Endothelial cell of umbilical vein (primary cell): ENCODE results near the gene LZTS3. TPM values are rescaled to one million over a fixed set of nuclear protein-coding genes. Genes with fewer than 3 reads are reported as not detected.

Experiments used
- BruUV-seq: library from RNA; stranded (reverse); fragments of 400-500 nt; replicated peaks from 2 replicates; lab custom pipeline; 2021; lab: Mats Ljungman, UMichigan
- CTCF ChIA-PET: fragments of 300-600, 350-600 bp; sonication (Branson Sonifier 250); formaldehyde crosslinking; loops from one replicate; lab custom pipeline; 2021; ENCODE audit warnings: antibody characterized with exemption, inconsistent platforms; lab: Charles Lee
- POLR2A ChIA-PET: fragments of 300-600, 350-600 bp; sonication (Branson Sonifier 250); formaldehyde crosslinking; loops from one replicate; lab custom pipeline; 2021; ENCODE audit warnings: antibody characterized with exemption, inconsistent platforms; lab: Charles Lee
- DNase-seq: peaks from one replicate; pipeline ENCODE4 v3.0.0-alpha.2; 2011; ENCODE audit warnings: low read depth, low spot score
- FAIRE-seq: peaks from 2 replicates; lab custom pipeline; 2011; peaks lifted over from hg19 to GRCh38; lab: Jason Lieb, UNC
- H2AFZ ChIP-seq: 2 replicates; pipeline ENCODE4 v1.6.0; 2012; ENCODE audit warnings: low read depth, low read length, control low read depth, inconsistent platforms
- H3K27ac ChIP-seq: 2 replicates; pipeline ENCODE4 v1.5.1; 2011; ENCODE audit warnings: low read depth, mild to moderate bottlenecking, control low read depth, low read length, moderate library complexity; ENCODE audit not compliant: insufficient read depth
- H3K27me3 ChIP-seq, 2 experiments: 2 replicates each; pipeline versions ENCODE4 v1.6.0 to v1.6.1; 2011; ENCODE audit warnings: low read length in 2 of 2, mixed read lengths in 1 of 2; ENCODE audit not compliant: control insufficient read depth in 2 of 2, insufficient read depth in 2 of 2
- H3K36me3 ChIP-seq, 2 experiments: 2 replicates in 1 of 2; 3 replicates in 1 of 2; pipeline ENCODE4 v1.5.1; 2011; ENCODE audit warnings: low read length in 2 of 2, mild to moderate bottlenecking in 1 of 2, moderate library complexity in 1 of 2; ENCODE audit not compliant: control insufficient read depth in 2 of 2, insufficient read depth in 2 of 2; ENCODE audit errors: extremely low read depth in 1 of 2
- H3K4me1 ChIP-seq: 3 replicates; pipeline ENCODE4 v1.5.1; 2011; ENCODE audit warnings: mild to moderate bottlenecking, low read length; ENCODE audit not compliant: control insufficient read depth, insufficient read depth; ENCODE audit errors: extremely low read depth
- H3K4me2 ChIP-seq: 2 replicates; pipeline ENCODE4 v1.6.1; 2011; ENCODE audit warnings: low read length, control low read depth, mixed read lengths; ENCODE audit not compliant: insufficient read depth
- H3K4me3 ChIP-seq, 3 experiments: fragments of 200-600 bp in 1 of 3; sonication (generic), shearing (Covaris generic) in 1 of 3; replicated peaks in 1 of 3; 2 replicates each; pipeline ENCODE4 v1.5.1; 2011 to 2016; ENCODE audit warnings: control low read depth in 3 of 3, low read length in 3 of 3, mild to moderate bottlenecking in 2 of 3, inconsistent platforms in 1 of 3, low read depth in 1 of 3, moderate library complexity in 1 of 3; ENCODE audit not compliant: insufficient read depth in 1 of 3
- H3K79me2 ChIP-seq: 2 replicates; pipeline ENCODE4 v1.6.0; 2012; ENCODE audit warnings: low read length, inconsistent platforms; ENCODE audit not compliant: control insufficient read depth, insufficient read depth
- H3K9ac ChIP-seq: replicated peaks from 2 replicates; pipeline ENCODE3; 2011; ENCODE audit warnings: low read length, control low read depth; ENCODE audit not compliant: insufficient read depth; ENCODE audit errors: extremely low read depth
- H3K9me1 ChIP-seq: replicated peaks from 3 replicates; pipeline ENCODE4 v1.6.0; 2011; ENCODE audit warnings: mild to moderate bottlenecking, low read length; ENCODE audit not compliant: control insufficient read depth, insufficient read depth; ENCODE audit errors: extremely low read depth
- H3K9me3 ChIP-seq: replicated peaks from 2 replicates; pipeline ENCODE4 v1.5.1; 2012; ENCODE audit warnings: low read length, inconsistent platforms; ENCODE audit not compliant: control insufficient read depth, insufficient read depth
- H4K20me1 ChIP-seq: replicated peaks from 2 replicates; pipeline ENCODE3; 2011; ENCODE audit warnings: mild to moderate bottlenecking, low read length; ENCODE audit not compliant: control insufficient read depth, insufficient read depth; ENCODE audit errors: extremely low read depth
- CTCF ChIP-seq, 2 donors: IDR thresholded peaks; 1 replicate in 1 of 2; 2 replicates in 1 of 2; pipeline ENCODE4 v1.5.1; 2011; ENCODE audit warnings: low read length in 2 of 2, mild to moderate bottlenecking in 2 of 2, moderate library complexity in 2 of 2, control low read depth in 1 of 2, inconsistent platforms in 1 of 2, low read depth in 1 of 2; ENCODE audit not compliant: insufficient read depth in 1 of 2; ENCODE audit errors: extremely low read depth in 1 of 2
- EZH2 ChIP-seq: IDR thresholded peaks from 2 replicates; pipeline ENCODE4 v1.6.1; 2012; ENCODE audit warnings: borderline replicate concordance, low read depth, mild to moderate bottlenecking, moderate library complexity, low read length, inconsistent platforms; ENCODE audit not compliant: severe bottlenecking
- FOS ChIP-seq: IDR thresholded peaks from 2 replicates; pipeline ENCODE4 v1.6.1; 2011; ENCODE audit warnings: mild to moderate bottlenecking, low read length, moderate library complexity, borderline replicate concordance; ENCODE audit not compliant: insufficient read depth
- GATA2 ChIP-seq: IDR thresholded peaks from 2 replicates; pipeline ENCODE4 v1.7.0; 2011; ENCODE audit warnings: low read depth, mild to moderate bottlenecking, moderate library complexity, mixed read lengths, low read length; ENCODE audit not compliant: insufficient read length, insufficient read depth
- JUN ChIP-seq: IDR thresholded peaks from 2 replicates; pipeline ENCODE4 v1.6.1; 2011; ENCODE audit warnings: borderline replicate concordance, low read depth; ENCODE audit not compliant: insufficient read length, insufficient read depth
- MAX ChIP-seq: IDR thresholded peaks from 2 replicates; pipeline ENCODE4 v1.6.1; 2011; ENCODE audit not compliant: insufficient read depth, insufficient read length
- MYC ChIP-seq: IDR thresholded peaks from one replicate; pipeline ENCODE4 v1.6.1; 2011; ENCODE audit warnings: mild to moderate bottlenecking, low read depth, low read length
- POLR2A ChIP-seq: IDR thresholded peaks from 2 replicates; pipeline ENCODE4 v1.6.1; 2012; ENCODE audit warnings: low read depth, mild to moderate bottlenecking, control low read depth, low read length
- POLR2AphosphoS5 ChIP-seq: IDR thresholded peaks from 2 replicates; pipeline ENCODE4 v1.6.1; 2012; ENCODE audit warnings: low read depth, mild to moderate bottlenecking, control low read depth, low read length, moderate library complexity; ENCODE audit not compliant: insufficient read depth
- dilution Hi-C: fragments of 300-500 bp; cut with MboI; formaldehyde crosslinking; loops from one replicate; pipeline ENCODE4 v1.15.0; 2019; ENCODE audit warnings: low sequenced_read_pairs; ENCODE audit not compliant: extremely low pct_ligation_motif_present
- intact Hi-C: fragments of 100-400 bp; cut with micrococcal nuclease; formaldehyde crosslinking; loops from one replicate; pipeline ENCODE4 v1.10.0; 2022
- polyA plus RNA-seq, 4 experiments: library from polyadenylated mRNA; depleted of rRNA in 3 of 4; stranded (reverse) in 3 of 4; unstranded in 1 of 4; fragments of >200 nt; gene quantifications; 2 replicates each; pipeline versions ENCODE4 v1.2.1 to v1.2.3, GENCODE V29; 2011 to 2012; ENCODE audit warnings: missing spikeins in 1 of 4
- total RNA-seq: library from RNA; stranded (reverse); gene quantifications from 2 replicates; pipeline ENCODE4 v1.2.3, GENCODE V29; 2021

LZTS3 gene
- total and polyA plus RNA-seq, 2 donors (not counting 3 experiments of a cell fraction or from before 2014, with no cell fraction given) = 4.5 to 5.7 TPM

GRCh38 chr20:3137492-3137891 is 35.9 kb downstream of the LZTS3 start:
- ChIA-PET CTCF (no interaction called here), POLR2A (no interaction called here)
- Histone ChIP-seq H3K9me1 (no peaks in the 10 kb centered on the region), H3K79me2 (no peaks in the 10 kb centered on the region), H3K27ac (no peak overlapping the region), H3K9ac (no peak overlapping the region), H2AFZ (no peak overlapping the region), H4K20me1 (no peaks in the 10 kb centered on the region), H3K36me3 (no peaks in the 10 kb centered on the region), H3K27me3 (no peaks in the 10 kb centered on the region), H3K4me1 (no peaks in the 10 kb centered on the region), H3K4me3 (no peak overlapping the region), H3K4me2 (no peak overlapping the region), H3K9me3 (no peaks in the 10 kb centered on the region)
- dilution Hi-C loops (no loop called here), intact Hi-C loops (no loop called here)
- no TSS peak for BruUV-seq
- FAIRE-seq = no peak
- TF ChIP-seq JUN (no peak), EZH2 (no peak)
- DNase-seq = no peak

GRCh38 chr20:3135507-3136070 is 37.8 kb downstream of the LZTS3 start:
- Histone ChIP-seq H3K4me3 (no peak overlapping the region), H3K9me3 (no peaks in the 10 kb centered on the region), H3K27ac (no peak overlapping the region), H3K4me1 (no peaks in the 10 kb centered on the region), H2AFZ (no peak overlapping the region), H3K4me2 (no peak overlapping the region), H3K79me2 (no peaks in the 10 kb centered on the region), H3K9ac (no peak overlapping the region), H3K27me3 (no peaks in the 10 kb centered on the region), H3K36me3 (no peaks in the 10 kb centered on the region), H3K9me1 (no peaks in the 10 kb centered on the region), H4K20me1 (no peaks in the 10 kb centered on the region)
- intact Hi-C loops (no loop called here), dilution Hi-C loops (no loop called here)
- DNase-seq (no peak), FAIRE-seq (no peak)
- TF ChIP-seq CTCF (IDR thresholded peaks at IDR 0.05; ENCODE audit: extremely low read depth in 1 of 2, insufficient read depth in 1 of 2, low read depth in 1 of 2, low read length in 2 of 2) (no peak), GATA2 (no peak), FOS (no peak), JUN (no peak), POLR2AphosphoS5 (no peak), EZH2 (no peak), MAX (no peak), POLR2A (no peak), MYC (no peak)
- CTCF ChIA-PET = no interaction called here
- POLR2A ChIA-PET = no interaction called here
- BruUV-seq = no TSS peak
